K562 treated with DMSO at 1 percent for 48 hours (cell line): ENCODE measurements around the gene TEX14. TPM values are rescaled to one million over a fixed set of nuclear protein-coding genes. Genes with fewer than 3 reads are reported as not detected.

Experiments used
- total RNA-seq: library from RNA; unstranded; fragments of 300-600 nt; gene quantifications from 2 replicates; pipeline ENCODE4 v1.2.3, GENCODE V29; 2022; ENCODE audit warnings: low replicate concordance; ENCODE audit errors: extremely low read depth

TEX14 gene, protein sequence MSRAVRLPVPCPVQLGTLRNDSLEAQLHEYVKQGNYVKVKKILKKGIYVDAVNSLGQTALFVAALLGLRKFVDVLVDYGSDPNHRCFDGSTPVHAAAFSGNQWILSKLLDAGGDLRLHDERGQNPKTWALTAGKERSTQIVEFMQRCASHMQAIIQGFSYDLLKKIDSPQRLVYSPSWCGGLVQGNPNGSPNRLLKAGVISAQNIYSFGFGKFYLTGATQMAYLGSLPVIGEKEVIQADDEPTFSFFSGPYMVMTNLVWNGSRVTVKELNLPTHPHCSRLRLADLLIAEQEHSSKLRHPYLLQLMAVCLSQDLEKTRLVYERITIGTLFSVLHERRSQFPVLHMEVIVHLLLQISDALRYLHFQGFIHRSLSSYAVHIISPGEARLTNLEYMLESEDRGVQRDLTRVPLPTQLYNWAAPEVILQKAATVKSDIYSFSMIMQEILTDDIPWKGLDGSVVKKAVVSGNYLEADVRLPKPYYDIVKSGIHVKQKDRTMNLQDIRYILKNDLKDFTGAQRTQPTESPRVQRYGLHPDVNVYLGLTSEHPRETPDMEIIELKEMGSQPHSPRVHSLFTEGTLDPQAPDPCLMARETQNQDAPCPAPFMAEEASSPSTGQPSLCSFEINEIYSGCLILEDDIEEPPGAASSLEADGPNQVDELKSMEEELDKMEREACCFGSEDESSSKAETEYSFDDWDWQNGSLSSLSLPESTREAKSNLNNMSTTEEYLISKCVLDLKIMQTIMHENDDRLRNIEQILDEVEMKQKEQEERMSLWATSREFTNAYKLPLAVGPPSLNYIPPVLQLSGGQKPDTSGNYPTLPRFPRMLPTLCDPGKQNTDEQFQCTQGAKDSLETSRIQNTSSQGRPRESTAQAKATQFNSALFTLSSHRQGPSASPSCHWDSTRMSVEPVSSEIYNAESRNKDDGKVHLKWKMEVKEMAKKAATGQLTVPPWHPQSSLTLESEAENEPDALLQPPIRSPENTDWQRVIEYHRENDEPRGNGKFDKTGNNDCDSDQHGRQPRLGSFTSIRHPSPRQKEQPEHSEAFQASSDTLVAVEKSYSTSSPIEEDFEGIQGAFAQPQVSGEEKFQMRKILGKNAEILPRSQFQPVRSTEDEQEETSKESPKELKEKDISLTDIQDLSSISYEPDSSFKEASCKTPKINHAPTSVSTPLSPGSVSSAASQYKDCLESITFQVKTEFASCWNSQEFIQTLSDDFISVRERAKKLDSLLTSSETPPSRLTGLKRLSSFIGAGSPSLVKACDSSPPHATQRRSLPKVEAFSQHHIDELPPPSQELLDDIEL (N-terminal part only)
- not detected in 2 replicates for total RNA-seq

DNA sequence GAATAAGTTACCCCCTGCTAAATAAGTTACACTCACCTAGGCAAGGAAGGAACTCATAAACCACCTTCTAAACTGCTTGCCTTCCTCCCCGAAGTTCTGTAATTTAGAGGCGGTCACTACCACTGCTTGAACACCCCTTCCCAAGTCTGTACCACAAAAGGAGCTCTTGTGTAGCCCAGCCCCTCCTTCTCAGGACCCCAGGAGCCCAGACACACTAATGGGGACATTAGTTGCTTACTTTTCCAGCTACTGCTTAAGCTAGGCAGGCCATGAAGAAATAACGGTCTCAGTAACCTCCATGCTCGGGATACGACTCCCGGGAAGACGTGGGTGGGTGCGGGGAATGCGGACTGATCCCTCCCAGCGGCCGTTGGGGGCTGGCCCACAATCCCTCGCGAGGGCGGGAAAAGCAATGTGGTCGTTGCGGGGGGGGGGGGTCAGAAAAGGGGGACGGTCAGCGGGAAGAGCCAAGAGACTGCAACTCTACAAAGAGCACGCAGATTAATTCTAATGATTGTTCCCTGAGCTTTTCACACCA is at the start of gene TEX14:
TEX14 (minus strand) TSS at position 345 of the 538 bp plus-strand sequence. CDS start 40,044 bp downstream, outside the sequence.

GRCh38 chr17:58692239-58693055 is 602 bp upstream of the TEX14 start, which contains the start of gene RAD51C:
Gene RAD51C (plus strand): TSS chr17:58692602. CDS start chr17:58692644, 42 bp downstream.

GRCh38 chr17:58513965-58514769 is 177.7 kb downstream of the TEX14 start, which contains the start of gene MTMR4:
Gene MTMR4 (minus strand): TSS chr17:58514638. CDS start chr17:58514407, 231 bp downstream.

Other genes with a start within 250 kb of the TEX14 start
- not detected in 2 replicates for gene HSF5, start 203.6 kb downstream of the TEX14 start, total RNA-seq
- not detected in 2 replicates for gene MTMR4, start 177.4 kb downstream of the TEX14 start, total RNA-seq
- gene RAD51C, start 557 bp upstream of the TEX14 start, total RNA-seq = not detected in 2 replicates
- gene PPM1E, start 63.8 kb upstream of the TEX14 start, total RNA-seq = not detected in 2 replicates